Endodermal cell (in vitro differentiated cells): ENCODE data around the gene BAZ2A. TPM values are rescaled to one million over a fixed set of nuclear protein-coding genes. Genes with fewer than 3 reads are reported as not detected.

Experiments used
- DNase-seq: peaks from one replicate; pipeline ENCODE4 v3.0.0-alpha.2; 2017
- H3K27ac ChIP-seq: 2 replicates; pipeline ENCODE4 v1.5.1; 2013; ENCODE audit warnings: mild to moderate bottlenecking, low read depth, low read length, moderate library complexity
- H3K27me3 ChIP-seq: 2 replicates; pipeline ENCODE4 v1.6.1; 2013; ENCODE audit warnings: mild to moderate bottlenecking, low read length, moderate library complexity; ENCODE audit not compliant: insufficient read depth, control insufficient read depth, poor library complexity, severe bottlenecking
- H3K36me3 ChIP-seq: 2 replicates; pipeline ENCODE4 v1.7.0; 2013; ENCODE audit warnings: mild to moderate bottlenecking, low read length, moderate library complexity; ENCODE audit not compliant: control insufficient read depth, insufficient read depth
- H3K4me1 ChIP-seq: one replicate; pipeline ENCODE4 v1.7.0; 2013; ENCODE audit warnings: low read length; ENCODE audit not compliant: control insufficient read depth, insufficient read depth
- H3K4me3 ChIP-seq: 2 replicates; pipeline ENCODE4 v1.5.1; 2013; ENCODE audit warnings: mild to moderate bottlenecking, low read length, moderate library complexity
- H3K9ac ChIP-seq: 2 replicates; pipeline ENCODE4 v1.6.1; 2013; ENCODE audit warnings: mild to moderate bottlenecking, low read length, moderate library complexity; ENCODE audit not compliant: poor library complexity, severe bottlenecking; ENCODE audit errors: extremely low read depth
- H3K9me3 ChIP-seq: 2 replicates; pipeline ENCODE4 v1.6.1; 2013; ENCODE audit warnings: mild to moderate bottlenecking, low read length, moderate library complexity; ENCODE audit not compliant: control insufficient read depth
- H3K27ac Mint-ChIP-seq: 2 replicates; pipeline ENCODE4 v1.8.0; 2020; ENCODE audit warnings: mixed read lengths
- H3K27me3 Mint-ChIP-seq: 2 replicates; pipeline ENCODE4 v1.8.0; 2021; ENCODE audit warnings: mild to moderate bottlenecking, mixed read lengths; ENCODE audit not compliant: insufficient read depth
- H3K36me3 Mint-ChIP-seq: 2 replicates; pipeline ENCODE4 v1.8.0; 2020; ENCODE audit warnings: low read depth, mixed read lengths
- H3K4me1 Mint-ChIP-seq: 2 replicates; pipeline ENCODE4 v1.8.0; 2020; ENCODE audit warnings: mixed read lengths
- H3K4me3 Mint-ChIP-seq: 2 replicates; pipeline ENCODE4 v1.8.0; 2020; ENCODE audit warnings: mild to moderate bottlenecking, moderate library complexity, mixed read lengths
- H3K9me3 Mint-ChIP-seq: 2 replicates; pipeline ENCODE4 v1.8.0; 2020; ENCODE audit warnings: mild to moderate bottlenecking, mixed read lengths
- WGBS, 2 experiments: methylation state at CpG; one replicate each; pipeline versions ENCODE4 v1.1.5 to v1.1.7; 2013; ENCODE audit warnings: missing lambda C conversion rate in 2 of 2, mixed read lengths in 1 of 2; ENCODE audit not compliant: insufficient coverage in 1 of 2, insufficient read length in 1 of 2; 5-methylcytosine and 5-hydroxymethylcytosine counted together
- total RNA-seq, 2 donors: library from RNA; stranded (reverse); fragmentation: NEBNext Ultra II Directional in 1 of 2; extraction: Animal tissue kit (Norgen Biotek cat#: 25700) in 1 of 2; gene quantifications; 2 replicates in 1 of 2; 3 replicates in 1 of 2; pipeline ENCODE4 v1.2.1, GENCODE V29; 2021
- TF ChIP-seq, protein P1 (sequence below): fragments of 200-600 bp; sonication (generic); conservative IDR thresholded peaks from 2 replicates; pipeline ENCODE4 v1.5.0; 2021; ENCODE audit warnings: antibody characterized with exemption, mild to moderate bottlenecking

BAZ2A gene
- total RNA-seq, 2 donors from 2014 or later, result 125 to 137 TPM

DNA sequence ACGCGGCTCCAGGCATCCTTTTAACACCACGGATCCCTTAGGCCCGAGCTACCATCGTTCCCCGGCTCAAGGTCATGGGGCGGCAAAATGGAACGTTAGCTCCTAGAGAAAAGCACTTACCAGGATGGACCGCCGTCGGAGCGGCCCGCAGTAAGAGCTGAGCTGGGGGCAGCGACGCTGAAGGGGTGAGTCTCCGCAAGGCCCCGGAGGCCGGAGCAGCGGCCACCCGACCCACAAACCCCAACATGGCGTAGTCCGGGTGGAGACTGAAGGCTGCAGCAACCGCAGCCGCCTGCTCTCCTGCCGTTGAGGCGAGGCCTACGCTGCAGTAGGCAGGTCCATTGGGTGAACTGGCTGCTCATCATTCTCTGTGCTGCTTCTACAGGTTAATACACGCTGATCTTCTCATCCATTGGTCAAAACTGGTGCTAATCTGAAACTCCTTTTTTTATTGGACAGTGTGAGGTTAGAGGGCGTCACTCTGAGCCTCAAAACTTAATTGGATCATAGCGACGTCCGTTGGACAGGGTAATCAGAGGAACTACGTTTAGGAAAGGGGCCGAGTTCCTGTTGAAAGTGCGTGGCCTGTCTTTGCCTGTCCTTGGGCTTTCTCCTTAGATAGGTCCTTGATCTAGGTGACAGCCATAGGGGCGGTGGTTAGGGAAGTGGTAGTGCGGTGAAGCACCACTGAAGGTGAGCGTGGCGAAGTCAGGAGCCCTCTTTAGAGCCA is 15.8 kb upstream of the BAZ2A start, which contains the start of gene ATP5F1B:
TSS of gene ATP5F1B (minus strand) at position 268 of the 730 bp plus-strand sequence. CDS start at position 247, 21 bp downstream.
- 2 to 3% methylated on average over 30 to 39 of the region's 39 CpGs for WGBS, 2 experiments

DNA sequence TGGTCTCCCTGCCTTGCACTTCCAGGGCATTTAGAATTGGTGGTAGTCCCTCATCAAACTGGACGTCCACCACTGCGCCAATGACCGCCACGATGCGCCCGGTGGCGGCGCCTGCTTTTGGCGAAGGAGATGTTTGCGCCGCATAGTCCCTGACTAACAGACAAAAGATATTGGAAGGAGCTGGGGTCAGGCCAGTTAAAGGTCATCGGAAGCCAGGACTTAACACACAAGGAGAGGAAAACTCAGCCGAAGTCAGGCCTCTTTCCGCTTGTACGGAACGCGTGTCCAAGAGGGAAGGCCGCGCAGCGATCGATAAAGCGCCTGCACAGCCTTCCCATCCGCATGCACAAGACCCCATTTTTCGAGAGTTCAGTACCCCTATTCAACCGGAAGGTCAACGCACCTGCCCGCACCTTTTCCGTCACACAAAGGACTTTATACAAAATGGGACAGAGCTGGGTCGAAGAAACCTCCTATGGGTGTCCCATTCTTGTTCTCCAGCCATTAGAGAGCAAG is 15.1 kb upstream of the BAZ2A start:
- peak overlapping the region; percentile 100 for H3K4me3 Mint-ChIP-seq
- 1% methylated on average over 29 of the region's 29 CpGs for WGBS, 2 experiments
- H3K4me1 ChIP-seq, result no peaks in the 10 kb centered on the region
- peaks cover 43% of the 10 kb centered on the region for H3K36me3 ChIP-seq
- no peak overlapping the region for H3K27ac ChIP-seq
- H3K4me1 Mint-ChIP-seq, result peaks cover 7% of the 10 kb centered on the region
- peak; percentile 70 for DNase-seq
- H3K36me3 Mint-ChIP-seq, result peaks cover 38% of the 10 kb centered on the region
- peak overlapping the region; percentile 95 for H3K27ac Mint-ChIP-seq
- peaks cover 8% of the 10 kb centered on the region for H3K9me3 Mint-ChIP-seq
- TF ChIP-seq, protein P1, sequence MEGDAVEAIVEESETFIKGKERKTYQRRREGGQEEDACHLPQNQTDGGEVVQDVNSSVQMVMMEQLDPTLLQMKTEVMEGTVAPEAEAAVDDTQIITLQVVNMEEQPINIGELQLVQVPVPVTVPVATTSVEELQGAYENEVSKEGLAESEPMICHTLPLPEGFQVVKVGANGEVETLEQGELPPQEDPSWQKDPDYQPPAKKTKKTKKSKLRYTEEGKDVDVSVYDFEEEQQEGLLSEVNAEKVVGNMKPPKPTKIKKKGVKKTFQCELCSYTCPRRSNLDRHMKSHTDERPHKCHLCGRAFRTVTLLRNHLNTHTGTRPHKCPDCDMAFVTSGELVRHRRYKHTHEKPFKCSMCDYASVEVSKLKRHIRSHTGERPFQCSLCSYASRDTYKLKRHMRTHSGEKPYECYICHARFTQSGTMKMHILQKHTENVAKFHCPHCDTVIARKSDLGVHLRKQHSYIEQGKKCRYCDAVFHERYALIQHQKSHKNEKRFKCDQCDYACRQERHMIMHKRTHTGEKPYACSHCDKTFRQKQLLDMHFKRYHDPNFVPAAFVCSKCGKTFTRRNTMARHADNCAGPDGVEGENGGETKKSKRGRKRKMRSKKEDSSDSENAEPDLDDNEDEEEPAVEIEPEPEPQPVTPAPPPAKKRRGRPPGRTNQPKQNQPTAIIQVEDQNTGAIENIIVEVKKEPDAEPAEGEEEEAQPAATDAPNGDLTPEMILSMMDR, result peak; percentile 27
- H3K27me3 ChIP-seq, result no peaks in the 10 kb centered on the region
- H3K9ac ChIP-seq, result peak overlapping the region; percentile 95
- H3K9me3 ChIP-seq, result no peaks in the 10 kb centered on the region
- H3K27me3 Mint-ChIP-seq, result no peaks in the 10 kb centered on the region
- H3K4me3 ChIP-seq, result peak overlapping the region; percentile 100

More for the DNA sequence above, 15.8 kb upstream of the BAZ2A start, which contains the start of gene ATP5F1B:
- Histone ChIP-seq H3K4me1 (no peaks in the 10 kb centered on the region), H3K27me3 (no peaks in the 10 kb centered on the region), H3K9me3 (no peaks in the 10 kb centered on the region), H3K9ac (peak within 1 kb of the TSS; percentile 95), H3K27ac (peak within 1 kb of the TSS; percentile 31), H3K4me3 (peak within 1 kb of the TSS; percentile 100), H3K36me3 (peaks cover 38% of the 10 kb centered on the region)
- TF ChIP-seq, protein P1, result no peak
- H3K27ac Mint-ChIP-seq, result peak within 1 kb of the TSS; percentile 95
- no peaks in the 10 kb centered on the region for H3K27me3 Mint-ChIP-seq
- H3K36me3 Mint-ChIP-seq, result peaks cover 36% of the 10 kb centered on the region
- peak within 1 kb of the TSS; percentile 100 for H3K4me3 Mint-ChIP-seq
- peaks cover 8% of the 10 kb centered on the region for H3K9me3 Mint-ChIP-seq
- peak; percentile 99 for DNase-seq
- H3K4me1 Mint-ChIP-seq, result peaks cover 7% of the 10 kb centered on the region

DNA sequence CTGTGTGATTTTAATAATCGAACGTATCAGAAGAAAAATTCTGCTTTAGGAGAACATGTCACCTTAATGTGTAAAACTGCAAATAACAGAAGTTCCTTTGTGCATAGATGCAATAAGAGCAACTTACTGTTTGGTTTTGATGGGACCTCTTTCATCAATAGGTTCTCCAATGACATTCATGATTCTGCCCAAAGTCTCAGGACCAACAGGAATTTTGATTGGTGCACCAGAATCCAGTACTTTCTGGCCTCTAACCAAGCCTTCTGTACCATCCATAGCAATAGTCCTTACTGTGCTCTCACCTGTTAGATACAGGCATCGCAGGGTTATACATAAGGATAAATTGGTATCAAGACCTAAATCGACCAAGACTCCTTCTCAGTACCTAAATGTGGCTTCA is 14.5 kb upstream of the BAZ2A start:
- H3K36me3 Mint-ChIP-seq, result peaks cover 42% of the 10 kb centered on the region
- no peak for DNase-seq
- Histone ChIP-seq H3K4me3 (peak overlapping the region; percentile 100), H3K9me3 (no peaks in the 10 kb centered on the region), H3K27ac (no peak overlapping the region), H3K9ac (peak overlapping the region; percentile 95), H3K36me3 (peaks cover 49% of the 10 kb centered on the region), H3K4me1 (no peaks in the 10 kb centered on the region), H3K27me3 (no peaks in the 10 kb centered on the region)
- peaks cover 8% of the 10 kb centered on the region for H3K9me3 Mint-ChIP-seq
- TF ChIP-seq, protein P1, result no peak
- WGBS, 2 experiments, result 58 to 68% methylated on average over 4 of the region's 4 CpGs
- peak overlapping the region; percentile 95 for H3K27ac Mint-ChIP-seq
- no peaks in the 10 kb centered on the region for H3K27me3 Mint-ChIP-seq
- H3K4me1 Mint-ChIP-seq, result peaks cover 7% of the 10 kb centered on the region
- peak overlapping the region; percentile 100 for H3K4me3 Mint-ChIP-seq
